HG02981 (cell line): Measurements from ENCODE around the gene NEURL3.

ENCODE experiments used
- ATAC-seq: cut with Tn5 transposase; IDR thresholded peaks from one replicate; pipeline ENCODE4 v1.9.1; 2021; ENCODE audit warnings: mild to moderate bottlenecking, moderate library complexity; ENCODE audit not compliant: unreplicated experiment

Gene NEURL3

DNA sequence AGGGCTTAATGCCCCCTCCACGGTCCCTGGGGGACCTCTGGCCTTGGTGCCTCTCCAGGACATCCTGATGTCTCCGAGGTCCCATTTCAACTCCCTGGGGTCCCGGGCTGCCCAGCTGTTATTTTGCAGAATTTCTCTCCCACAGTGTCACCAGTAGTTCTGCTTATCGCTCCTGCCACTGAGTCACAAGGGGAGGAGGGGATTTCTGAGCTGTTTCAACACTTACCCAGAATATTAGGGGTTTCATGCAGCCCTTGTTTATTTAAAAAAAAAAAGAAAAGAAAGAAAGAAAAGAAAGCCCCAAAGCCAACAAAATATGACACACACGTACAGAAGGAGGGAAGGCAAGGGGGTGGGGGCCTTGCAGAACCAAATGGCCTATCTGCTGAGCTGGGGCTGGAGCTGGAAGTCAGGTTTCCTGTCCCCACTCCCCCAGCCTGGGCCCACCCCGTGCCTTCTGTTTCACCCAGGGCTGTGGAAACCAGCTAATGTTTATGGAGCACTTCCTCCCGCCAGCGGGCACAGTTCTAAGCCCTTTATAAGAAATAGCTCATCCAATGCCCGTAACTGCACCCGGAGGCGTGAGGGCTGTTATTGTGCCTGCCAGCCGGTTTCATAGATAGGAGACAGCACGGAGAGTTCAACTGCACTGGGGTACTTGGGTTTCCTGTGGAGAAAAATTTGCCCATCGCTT, 23.0 kb upstream of the NEURL3 start:
- no peak for ATAC-seq

GRCh38 chr2:96527286-96528005, 22.3 kb upstream of the NEURL3 start:
- peak; percentile 27 for ATAC-seq

DNA sequence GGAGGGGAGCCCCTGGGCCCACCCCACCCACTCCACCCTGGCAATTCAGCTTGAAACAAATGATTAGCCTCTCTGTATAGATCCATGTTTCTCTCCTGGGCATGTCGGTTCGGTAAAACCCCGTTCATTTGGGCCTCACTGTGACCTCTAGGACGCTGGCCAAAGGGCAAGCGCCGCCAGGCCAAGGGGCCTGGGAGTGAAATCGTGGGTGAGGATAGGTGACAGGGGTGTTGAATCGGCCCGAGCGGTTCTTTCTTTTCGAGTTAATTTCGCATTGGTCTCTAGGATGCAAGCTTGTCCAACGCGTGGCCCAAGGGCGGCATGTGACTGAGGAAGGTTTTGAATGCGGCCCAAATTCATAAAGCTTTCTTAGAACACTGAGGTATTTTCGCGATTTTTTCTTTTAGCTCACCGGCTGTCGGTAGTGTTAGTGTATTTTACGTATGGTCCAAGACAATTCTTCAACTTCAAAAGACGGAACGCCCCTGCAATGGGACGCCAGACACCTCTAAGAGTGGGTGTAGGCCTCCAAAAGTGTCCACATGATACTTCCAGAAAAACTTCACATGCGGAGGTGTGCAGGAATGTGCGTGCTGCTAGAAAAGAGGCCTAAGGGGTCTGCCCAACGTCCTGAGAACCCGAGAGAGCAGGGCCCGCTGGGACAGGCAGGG, 21.6 kb upstream of the NEURL3 start:
- no peak for ATAC-seq

DNA sequence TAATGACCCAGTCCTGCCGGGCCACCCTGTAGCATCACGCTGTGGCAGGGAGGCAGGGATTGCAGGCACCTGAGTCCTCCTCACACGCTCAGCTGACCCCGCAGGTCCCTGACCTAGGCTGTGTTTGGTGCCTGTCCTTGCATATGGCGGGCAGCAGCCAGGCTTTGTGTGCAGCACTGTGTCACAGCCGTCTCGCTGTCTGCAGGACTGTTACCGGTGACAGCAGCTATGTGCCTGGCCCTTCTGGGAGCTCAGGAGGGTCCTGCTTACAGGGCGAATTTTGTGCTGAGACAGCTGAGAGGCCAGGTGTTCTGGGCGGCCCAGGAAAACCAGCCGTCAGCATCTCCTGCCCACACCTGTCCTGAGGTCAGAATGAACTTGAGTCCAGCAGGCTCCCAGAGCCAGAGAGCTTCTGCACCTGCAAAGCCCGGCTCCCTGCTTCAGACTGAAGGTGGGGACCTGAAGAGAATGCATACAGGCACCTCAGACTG, 21.0 kb upstream of the NEURL3 start:
- ATAC-seq: no peak

- ATAC-seq: no peak
These were observed 20.0 kb upstream of the NEURL3 start for GRCh38 chr2:96525211-96525507.

- ATAC-seq: no peak
These were observed 19.5 kb upstream of the NEURL3 start for GRCh38 chr2:96524482-96525210.

DNA sequence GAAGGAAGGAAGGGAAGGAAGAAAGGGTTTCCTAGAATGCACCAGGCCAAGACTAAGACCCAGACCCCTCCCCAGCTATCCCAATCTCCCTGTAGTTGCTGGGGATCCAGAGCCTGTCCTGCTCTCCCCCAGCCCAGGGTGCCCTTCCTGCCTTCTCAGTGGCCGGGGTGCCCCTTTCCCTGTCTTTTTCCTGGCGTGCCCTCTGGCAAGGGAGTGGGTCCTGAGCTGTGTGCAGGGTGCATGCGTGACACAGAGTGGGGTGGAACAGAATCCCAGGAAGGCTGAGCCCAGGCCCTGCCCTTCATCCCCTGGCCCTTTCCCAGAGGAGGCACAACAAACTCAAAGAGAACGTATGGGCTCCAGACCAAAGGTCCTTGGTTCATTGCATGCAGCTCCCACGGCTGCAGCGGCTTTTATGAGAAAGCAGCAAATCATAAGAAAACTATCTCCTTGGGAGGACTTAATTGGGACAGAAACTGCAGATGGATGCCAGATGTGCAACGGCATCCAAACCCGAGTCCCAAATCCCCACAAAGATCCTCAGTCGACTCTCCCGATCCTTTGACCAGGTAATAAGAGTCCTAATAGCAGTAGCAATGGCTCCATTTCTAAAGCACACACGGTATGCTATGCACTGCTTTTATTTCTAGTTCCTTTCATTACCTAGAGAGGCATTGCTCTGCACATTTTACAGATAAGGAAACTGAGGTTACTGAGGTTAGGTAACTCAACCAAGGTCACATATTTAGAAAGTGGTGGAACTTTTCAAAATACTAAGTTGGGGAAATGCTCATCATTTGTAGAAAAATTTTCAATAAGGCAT, 18.7 kb upstream of the NEURL3 start:
- ATAC-seq: no peak

GRCh38 chr2:96522304-96523203, 17.4 kb upstream of the NEURL3 start:
- no peak for ATAC-seq

DNA sequence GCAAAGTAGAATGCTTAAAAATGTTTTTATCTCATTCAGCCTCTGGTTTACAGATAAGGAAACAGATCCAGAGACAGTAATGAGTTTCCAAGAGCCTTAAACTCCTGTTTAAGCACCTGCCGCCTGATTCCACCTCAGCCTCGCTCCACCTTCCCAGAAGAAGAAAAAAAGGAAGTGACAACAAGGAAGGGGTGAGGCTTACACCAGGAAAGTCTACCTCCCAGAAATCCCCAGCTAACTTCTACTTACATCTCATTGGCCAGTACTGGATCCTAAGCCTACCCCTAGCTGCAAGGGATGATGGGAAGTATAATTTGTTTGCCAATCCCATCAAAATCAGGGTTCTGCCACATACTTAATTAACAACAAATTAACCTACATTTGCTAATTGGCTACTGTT, 16.1 kb upstream of the NEURL3 start:
- ATAC-seq: no peak

DNA sequence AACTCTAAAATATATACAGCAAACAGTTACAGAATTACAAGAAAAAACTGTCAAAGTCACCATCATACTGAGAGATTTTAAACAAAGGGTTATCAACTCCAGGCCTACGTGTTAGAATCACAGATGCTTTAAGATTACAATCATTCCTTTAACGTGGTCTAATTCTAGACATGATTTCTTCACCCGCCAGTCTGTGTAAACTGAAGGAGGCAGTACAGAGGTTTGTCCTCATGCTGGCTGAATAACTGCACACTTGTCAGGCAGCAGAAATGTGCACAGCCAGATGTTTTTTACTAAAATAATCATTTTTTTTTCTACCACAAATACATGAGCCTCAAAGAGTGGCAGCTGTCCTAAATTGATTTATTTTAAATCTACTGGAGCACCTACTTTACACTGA, 15.5 kb upstream of the NEURL3 start:
- no peak for ATAC-seq

- ATAC-seq: no peak
These were observed 15.1 kb upstream of the NEURL3 start for GRCh38 chr2:96520231-96520630.

GRCh38 chr2:96517079-96517478, 11.9 kb upstream of the NEURL3 start:
- no peak for ATAC-seq

DNA sequence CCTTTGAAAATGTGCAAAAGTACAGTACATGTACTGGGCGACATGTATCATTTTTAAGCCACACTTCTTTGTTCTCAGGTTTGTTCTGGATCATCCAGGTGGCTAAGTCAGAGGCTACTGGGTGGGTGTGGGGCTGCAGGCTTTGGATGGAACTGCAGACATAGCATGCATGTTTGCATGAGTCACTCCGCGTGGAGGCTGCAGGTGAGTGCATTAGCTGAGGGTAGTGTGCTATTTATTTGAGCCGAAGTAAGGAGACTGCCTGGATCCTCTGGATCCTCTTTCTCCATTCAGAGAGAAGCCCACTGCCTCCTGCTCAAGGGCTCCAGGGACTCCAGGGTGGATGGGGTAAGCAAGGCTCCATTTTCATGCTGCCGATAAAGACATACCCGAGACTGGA, 9.4 kb upstream of the NEURL3 start:
- no peak for ATAC-seq

- ATAC-seq: no peak
These were observed 7.2 kb upstream of the NEURL3 start for GRCh38 chr2:96512341-96512740.

DNA sequence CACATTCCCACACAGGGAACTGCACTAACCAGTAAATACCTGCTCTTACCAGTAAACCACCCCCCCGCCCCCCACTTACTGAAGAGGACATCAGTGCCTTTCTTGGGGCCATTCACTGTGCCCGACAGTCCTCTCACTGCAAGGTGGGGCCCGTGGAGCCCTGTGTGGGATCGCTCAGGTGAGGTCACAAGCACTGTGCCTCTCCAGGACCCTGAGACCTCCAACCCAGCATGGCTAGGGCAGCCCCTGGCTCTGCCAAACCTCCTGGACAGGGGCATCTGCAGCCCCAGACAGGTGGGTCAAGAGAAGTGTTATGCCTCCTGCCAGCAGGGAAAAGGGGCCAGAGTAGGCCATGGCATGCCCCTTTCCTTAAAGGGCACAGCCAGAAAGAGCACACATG, 6.7 kb upstream of the NEURL3 start:
- no peak for ATAC-seq

GRCh38 chr2:96510931-96511595, 5.9 kb upstream of the NEURL3 start:
- ATAC-seq: no peak

DNA sequence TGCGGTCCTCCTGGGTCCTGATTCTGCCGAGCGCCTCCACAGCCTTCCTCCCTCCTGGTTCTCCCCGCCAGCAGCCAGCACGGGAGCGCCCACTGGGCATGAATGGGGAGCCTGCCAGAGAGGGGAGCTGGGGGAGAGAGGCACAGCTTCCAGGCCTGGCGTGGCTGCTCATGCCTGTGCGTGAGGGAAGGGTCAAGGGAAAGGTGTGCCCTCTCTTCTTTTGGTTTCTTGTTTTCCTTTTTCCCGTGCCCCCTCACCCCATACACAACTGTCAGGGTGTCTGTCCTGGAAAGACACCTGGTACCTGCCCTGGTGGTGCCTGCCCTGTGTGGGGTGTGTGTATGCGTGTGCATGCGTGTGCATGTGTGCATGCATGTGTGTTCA, 4.7 kb upstream of the NEURL3 start:
- no peak for ATAC-seq

DNA sequence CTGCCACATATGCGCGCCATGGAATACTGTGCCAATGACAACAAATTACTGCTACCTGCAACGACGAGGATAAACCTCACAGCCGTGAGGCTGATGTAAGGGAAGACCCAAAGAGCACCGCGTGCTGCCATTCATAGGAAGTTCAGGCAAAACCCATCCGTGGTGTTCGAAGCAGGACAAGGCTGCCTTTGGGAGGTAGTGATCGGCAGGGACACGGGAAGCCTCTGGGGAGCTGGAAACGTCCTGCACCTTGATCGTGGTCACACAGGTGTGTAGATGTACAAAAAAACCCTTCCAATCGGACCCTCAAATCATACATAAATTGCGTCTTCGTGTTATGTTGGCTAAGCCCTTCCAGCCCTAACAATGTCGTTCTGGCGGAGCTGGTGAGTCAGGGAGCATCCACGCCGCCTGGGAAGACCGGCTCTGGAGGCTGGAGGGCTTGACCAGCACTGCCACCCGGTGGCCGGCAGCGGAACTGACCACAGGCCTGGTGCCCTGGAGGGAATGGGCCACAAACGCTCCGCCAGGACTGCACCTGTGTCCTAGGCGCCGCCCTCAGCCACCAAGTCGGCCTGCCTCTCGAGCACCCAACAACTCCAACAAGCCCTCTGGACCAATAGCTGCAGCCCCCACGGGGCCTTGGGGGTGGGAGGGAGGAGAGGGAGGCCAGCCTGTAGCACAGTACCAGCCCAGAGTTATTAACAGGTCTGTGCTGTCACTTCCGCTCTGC, 4.1 kb upstream of the NEURL3 start:
- ATAC-seq: peak; percentile 51
